NCI-H82 treated with DMSO at 0.1 percent for 48 hours (cell line): ENCODE data around the gene CAMK2A.

Experiments used
- DNase-seq: peaks from one replicate; lab custom pipeline; 2025; ENCODE audit not compliant: unreplicated experiment; lab: John Stamatoyannopoulos, UW

Gene CAMK2A

DNA sequence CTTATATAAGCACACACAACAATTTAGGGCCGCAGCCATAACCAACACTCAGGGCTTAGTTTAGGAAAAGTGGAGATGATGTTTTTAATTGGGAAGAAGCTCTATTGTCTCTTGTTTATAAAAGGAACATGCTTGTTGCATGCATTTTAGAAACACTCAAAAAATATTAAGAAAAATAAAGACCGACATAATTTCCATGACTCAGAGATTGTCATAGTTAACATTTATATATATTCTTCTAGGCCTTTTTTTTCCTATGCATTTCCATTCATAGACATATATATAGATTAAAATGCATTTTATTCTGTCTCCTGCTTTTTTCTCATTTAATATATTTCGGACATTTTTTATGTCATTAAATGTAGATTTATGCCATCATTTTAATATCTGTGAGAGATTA, 26.7 kb upstream of the CAMK2A start:
- no peak for DNase-seq

- DNase-seq, result no peak
Measured at GRCh38 chr5:150315245-150315644, 25.7 kb upstream of the CAMK2A start.

DNA sequence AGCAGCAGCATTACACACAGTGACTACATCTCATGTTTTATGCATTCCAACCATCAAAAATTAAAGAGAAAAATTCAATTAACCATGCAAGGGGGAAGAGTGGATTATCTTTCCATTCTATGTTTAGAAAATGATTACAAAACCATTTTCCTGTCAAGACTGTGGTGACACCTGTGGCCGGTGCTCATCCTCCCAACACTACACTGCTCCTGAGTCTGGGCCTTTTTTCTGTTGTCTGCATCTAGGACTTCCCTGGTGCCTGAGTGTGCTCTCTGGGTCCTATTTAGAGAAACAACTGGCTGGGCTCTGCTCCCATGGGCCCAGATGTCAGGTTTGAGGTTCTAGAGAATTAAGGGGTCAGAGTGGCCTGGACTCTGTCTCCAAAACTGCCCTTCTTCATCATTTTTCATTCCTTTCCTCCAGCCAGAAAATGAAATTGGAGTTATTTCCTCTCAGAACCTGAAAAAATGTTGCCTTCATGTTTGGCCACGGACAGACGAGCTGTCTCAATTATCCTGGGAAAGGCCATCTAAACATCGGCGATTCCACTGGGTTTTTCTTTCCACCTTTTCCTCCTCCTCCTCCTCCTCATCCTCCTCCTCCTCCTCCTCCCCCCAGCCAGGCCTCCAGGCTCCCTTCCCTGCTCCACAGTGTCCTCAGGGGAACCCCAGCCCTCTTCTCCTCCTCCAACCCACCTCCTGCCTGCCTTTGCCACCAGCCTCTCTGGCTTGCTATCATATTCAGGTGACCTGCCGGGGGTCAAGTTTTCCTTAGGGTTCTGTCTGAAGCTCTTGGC, 24.5 kb upstream of the CAMK2A start:
- no peak for DNase-seq

DNA sequence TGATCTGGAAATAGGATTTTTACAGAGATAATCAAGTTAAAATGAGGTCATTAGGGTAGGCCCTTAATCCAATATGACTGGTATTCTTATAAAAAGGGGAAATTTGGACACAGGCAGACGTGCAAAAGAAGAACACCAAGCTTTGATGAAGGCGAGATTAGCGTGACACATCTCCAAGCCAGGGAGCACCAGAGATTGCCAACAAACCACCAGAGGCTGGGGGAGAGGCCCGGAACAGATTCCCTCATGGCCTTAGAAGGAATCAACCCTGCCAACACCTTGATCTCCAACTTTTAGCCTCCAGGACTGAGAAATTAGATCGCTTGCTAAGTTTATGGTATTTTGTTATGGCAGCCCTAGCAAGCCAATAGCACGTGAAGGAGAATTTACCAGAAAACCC, 23.9 kb upstream of the CAMK2A start:
- no peak for DNase-seq

- DNase-seq, result no peak
Measured at GRCh38 chr5:150312518-150312917, 22.9 kb upstream of the CAMK2A start.

DNA sequence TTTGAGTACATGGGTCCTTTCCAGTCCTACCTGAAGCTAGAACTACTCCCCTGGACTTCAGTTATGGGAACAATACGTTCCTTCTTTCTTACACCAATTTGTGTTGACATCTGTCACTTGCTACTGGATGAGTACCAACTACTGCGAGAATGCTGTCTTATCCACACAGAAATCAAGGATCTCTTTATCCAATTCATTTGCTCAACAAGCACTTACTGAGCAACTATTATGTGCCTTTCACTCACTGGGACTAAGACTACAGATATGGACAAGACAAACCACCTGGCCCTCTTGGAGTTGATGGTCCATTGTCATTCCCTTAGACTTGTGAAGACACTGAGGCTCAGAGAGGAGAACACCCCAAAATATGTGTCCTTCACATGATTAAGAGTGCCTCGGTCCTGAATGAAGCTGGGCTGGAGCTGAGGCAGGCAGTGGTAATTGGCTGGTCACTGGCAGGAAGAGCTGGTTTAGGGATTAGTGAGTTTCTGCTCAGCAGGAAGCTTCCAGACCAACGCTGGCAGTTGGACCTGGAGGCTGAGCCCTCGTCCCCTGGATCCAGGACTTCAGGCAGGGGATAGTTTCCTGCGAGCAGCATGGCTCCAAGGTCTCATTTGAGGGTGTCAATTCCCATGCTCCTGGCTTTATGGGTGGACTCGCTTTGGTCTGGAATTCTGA, 21.6 kb upstream of the CAMK2A start:
- peak; percentile 6 for DNase-seq

DNA sequence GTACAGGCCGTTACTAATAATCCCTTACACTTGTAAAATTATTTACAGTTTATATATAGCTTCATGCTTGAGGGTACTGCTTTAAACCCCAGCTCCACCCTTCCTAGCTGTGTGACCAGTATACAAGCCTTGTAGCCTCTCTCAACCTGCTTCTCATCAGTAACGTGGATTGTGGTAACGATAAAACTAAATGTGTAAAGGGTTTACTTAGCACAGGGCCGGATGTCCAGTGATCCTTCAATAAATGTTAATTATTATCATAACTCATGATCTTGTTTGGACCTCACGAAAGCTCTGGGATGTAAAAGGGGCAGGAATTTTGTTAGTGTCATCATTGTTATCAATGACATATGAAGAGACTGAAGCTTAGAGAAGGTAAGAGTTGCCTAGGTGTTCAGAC, 20.7 kb upstream of the CAMK2A start:
- no peak for DNase-seq

- DNase-seq, result no peak
Measured at GRCh38 chr5:150309886-150310239, 20.3 kb upstream of the CAMK2A start.

GRCh38 chr5:150309101-150309885, 19.7 kb upstream of the CAMK2A start:
- DNase-seq, result peak; percentile 14

GRCh38 chr5:150307617-150308426, 18.2 kb upstream of the CAMK2A start:
- no peak for DNase-seq

- no peak for DNase-seq
Measured at GRCh38 chr5:150306775-150307174, 17.2 kb upstream of the CAMK2A start.

DNA sequence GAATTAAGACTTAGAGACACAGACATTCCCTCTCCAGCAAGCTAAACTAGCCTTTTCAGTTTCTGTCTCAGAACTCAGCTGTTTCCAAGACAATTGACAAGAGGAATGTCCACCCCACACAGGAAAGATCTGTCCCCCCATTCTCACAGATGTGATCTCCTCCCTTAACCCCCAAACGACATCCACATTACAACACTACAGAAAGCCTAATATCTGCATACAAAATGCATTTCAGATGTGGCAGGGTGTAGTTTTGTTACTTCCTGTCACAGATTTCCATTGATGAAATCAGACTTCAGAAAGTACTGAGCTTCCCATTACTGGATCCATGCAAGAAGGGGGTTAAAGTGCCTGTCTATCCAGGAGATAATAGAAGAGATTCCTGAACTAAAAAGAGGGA, 16.0 kb upstream of the CAMK2A start:
- DNase-seq, result no peak

- DNase-seq, result no peak
Measured at GRCh38 chr5:150305095-150305494, 15.5 kb upstream of the CAMK2A start.

GRCh38 chr5:150304481-150305081, 15.0 kb upstream of the CAMK2A start:
- DNase-seq, result no peak

- DNase-seq, result no peak
Measured at GRCh38 chr5:150303660-150304386, 14.2 kb upstream of the CAMK2A start.

GRCh38 chr5:150303070-150303615, 13.6 kb upstream of the CAMK2A start:
- no peak for DNase-seq

GRCh38 chr5:150302301-150303069, 12.9 kb upstream of the CAMK2A start, which contains the start of gene ARSI:
Gene ARSI, minus strand, starts transcription at chr5:150302905. Its CDS starts 532 bp downstream, at chr5:150302373.
- DNase-seq, result no peak

DNA sequence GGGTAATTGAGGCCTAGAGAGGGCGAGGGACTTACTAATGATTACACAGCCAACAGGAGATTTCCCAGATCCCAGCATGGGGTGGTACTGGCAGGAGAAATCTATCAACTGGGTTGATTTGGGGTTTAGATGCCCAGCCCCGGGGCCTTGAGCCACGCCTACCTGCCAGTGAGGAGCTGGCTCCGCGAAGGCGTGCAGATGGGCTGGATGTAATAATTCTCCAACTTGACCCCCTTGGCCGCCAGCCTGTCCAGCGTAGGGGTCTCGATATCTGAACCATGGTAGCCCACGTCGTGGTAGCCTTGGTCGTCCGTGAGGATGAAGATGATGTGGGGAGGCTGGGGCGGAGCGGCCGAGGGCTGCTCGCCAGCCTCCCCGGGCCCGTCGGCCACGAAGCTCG, 12.3 kb upstream of the CAMK2A start:
- no peak for DNase-seq

DNA sequence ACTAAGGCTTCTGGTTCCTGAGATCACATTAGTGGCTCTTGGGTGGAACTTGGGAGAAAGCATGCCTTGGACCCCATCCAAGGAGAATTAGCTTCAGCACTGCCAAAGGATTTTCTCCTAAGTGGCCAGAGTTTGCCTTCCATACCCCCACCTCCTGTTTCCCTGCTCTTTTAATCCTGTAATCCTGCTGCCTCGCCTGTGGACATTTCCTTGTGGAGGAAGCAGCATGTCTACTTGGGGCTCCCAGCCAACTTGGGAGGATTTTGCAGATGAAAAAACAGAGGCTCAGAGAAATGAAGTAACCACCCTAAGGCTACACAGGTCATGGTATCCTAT, 11.6 kb upstream of the CAMK2A start:
- peak; percentile 97 for DNase-seq
